Kidney epithelial cell (primary cell): ENCODE measurements around the gene STAT3. TPM values are rescaled to one million over a fixed set of nuclear protein-coding genes. Genes with fewer than 3 reads are reported as not detected.
"Not testable (repeated sequence)": the region's sequence is repeated elsewhere in the genome, so short reads cannot be mapped to it uniquely, and the experiment has no call there.

ENCODE experiments used
- DNase-seq: peaks from one replicate; pipeline ENCODE4 v3.0.0-alpha.2; 2010; ENCODE audit warnings: low read depth
- H3K27me3 ChIP-seq: 2 replicates; pipeline ENCODE4 v1.6.0; 2011; ENCODE audit warnings: low read length; ENCODE audit not compliant: control insufficient read depth, insufficient read depth
- H3K36me3 ChIP-seq: 2 replicates; pipeline ENCODE4 v1.5.1; 2011; ENCODE audit warnings: low read length; ENCODE audit not compliant: control insufficient read depth, insufficient read depth
- H3K4me3 ChIP-seq: 2 replicates; pipeline ENCODE4 v1.5.1; 2011; ENCODE audit warnings: low read depth, mild to moderate bottlenecking, control low read depth, low read length
- CTCF ChIP-seq: IDR thresholded peaks from 2 replicates; pipeline ENCODE4 v1.5.1; 2011; ENCODE audit warnings: mild to moderate bottlenecking, moderate library complexity, low read length, control low read depth, inconsistent platforms; ENCODE audit not compliant: insufficient read depth, poor library complexity, severe bottlenecking
- total RNA-seq: library from RNA; depleted of rRNA; stranded (reverse); fragments of >200 nt; gene quantifications from 2 replicates; pipeline ENCODE4 v1.2.3, GENCODE V29; 2015

Gene STAT3
- total RNA-seq, 1 donor from 2014 or later, result 74.9 TPM

- TF ChIP-seq CTCF, result no peak
- DNase-seq, result no peak
- Histone ChIP-seq H3K27me3 (no peaks in the 10 kb centered on the region), H3K4me3 (no peak overlapping the region), H3K36me3 (peaks cover 2% of the 10 kb centered on the region)
These were observed 12.0 kb upstream of the STAT3 start for GRCh38 chr17:42399948-42400843.

- no peak for DNase-seq
- Histone ChIP-seq H3K4me3 (no peak overlapping the region), H3K36me3 (no peaks in the 10 kb centered on the region), H3K27me3 (no peaks in the 10 kb centered on the region)
- no peak for TF ChIP-seq CTCF
These were observed 10.9 kb upstream of the STAT3 start for GRCh38 chr17:42399121-42399520.

DNA sequence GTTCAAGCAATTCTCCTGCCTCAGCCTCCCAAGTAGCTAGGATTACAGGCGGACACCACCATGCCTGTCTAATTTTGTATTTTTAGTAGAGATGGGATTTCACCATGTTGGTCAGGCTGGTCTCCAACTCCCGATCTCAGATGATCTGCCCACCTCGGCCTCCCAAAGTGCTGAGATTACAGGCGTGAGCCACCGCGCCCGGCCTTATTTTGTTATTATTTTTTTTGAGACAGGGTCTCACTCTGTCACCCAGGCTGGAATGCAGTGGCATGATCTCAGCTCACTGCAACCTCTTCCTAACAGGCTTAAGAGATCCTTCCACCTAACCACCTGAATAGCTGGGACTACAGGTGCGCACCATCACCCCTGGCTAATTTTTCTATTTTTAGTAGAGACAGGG, 7.4 kb upstream of the STAT3 start:
- DNase-seq, H3K36me3 ChIP-seq, H3K27me3 ChIP-seq, H3K4me3 ChIP-seq: not testable (repeated sequence)

DNA sequence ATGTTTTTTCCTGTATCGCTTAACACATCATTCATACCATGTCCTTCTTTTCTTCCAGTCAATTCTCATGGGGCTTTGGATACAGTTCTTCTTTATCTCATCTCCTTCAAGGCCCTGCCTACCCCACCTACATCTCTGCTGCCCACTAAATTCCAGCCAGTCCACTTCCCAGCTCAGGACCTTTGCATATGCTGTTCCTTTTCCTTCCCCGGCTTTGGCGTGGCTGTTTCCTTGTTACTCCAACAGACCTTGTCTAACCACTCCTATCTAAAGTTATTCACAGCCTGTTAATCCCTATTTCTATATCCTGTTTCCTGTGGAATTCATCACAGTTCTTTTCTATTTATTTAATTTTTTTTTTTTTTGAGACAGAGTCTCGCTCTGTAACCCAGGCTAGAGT, 6.6 kb upstream of the STAT3 start:
- Histone ChIP-seq H3K36me3 (no peaks in the 10 kb centered on the region), H3K4me3 (no peak overlapping the region), H3K27me3 (no peaks in the 10 kb centered on the region)
- TF ChIP-seq CTCF, result no peak
- DNase-seq, result no peak

DNA sequence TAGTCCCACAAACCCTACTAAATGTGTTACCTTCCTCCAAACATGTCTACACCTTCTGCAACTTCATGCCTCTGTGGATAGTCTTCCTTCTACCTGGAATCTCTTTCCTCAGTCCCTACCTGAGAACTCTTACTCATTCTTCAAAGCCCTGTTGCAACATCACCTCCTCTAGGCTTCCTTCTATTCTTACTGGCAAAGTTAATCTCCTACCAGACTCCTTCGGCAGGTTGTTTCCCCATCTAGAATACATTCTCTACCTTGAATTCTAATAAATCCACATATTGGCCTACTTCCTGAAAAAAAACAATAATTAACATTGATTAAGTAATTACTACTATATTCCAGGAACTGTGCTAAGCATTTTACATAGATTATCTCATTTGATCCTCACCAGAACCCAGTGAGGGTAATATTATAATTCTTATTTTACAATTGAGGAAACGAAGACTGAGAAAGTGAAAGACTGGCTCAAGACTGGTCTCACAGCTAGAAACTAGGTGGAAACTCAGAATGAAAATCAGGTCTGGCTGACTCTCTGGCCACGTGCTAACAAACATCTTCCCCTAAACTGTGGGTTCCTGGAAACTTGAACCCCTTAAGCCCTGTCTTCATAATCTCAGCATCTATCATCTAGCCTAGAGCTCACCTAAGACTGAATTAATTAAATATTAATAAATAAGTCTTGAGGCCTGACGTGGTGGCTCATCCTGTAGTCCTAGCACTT, 4.6 kb upstream of the STAT3 start:
- no peak overlapping the region for H3K4me3 ChIP-seq
- no peak for DNase-seq
- H3K27me3 ChIP-seq, result no peaks in the 10 kb centered on the region
- no peak for TF ChIP-seq CTCF
- no peaks in the 10 kb centered on the region for H3K36me3 ChIP-seq

DNA sequence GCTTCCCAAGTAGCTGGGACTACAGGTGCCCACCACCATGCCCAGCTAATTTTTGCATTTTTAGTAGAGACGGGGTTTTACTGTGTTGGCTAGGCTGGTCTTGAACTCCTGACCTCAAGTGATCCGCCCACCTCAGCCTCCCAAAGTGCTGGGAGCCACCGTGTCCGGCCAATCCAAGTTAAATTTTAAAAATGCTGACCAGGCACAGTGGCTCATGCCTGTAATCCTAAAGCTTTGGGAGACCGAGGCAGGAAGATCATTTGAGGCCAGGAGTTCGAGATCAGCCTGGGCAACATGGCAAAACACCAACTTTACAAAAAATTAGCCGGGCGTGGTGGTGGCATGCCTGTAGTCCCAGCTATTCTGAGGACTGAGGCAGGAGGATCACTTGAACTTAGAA, 3.2 kb upstream of the STAT3 start:
- not testable (repeated sequence) for DNase-seq, H3K27me3 ChIP-seq, H3K36me3 ChIP-seq, H3K4me3 ChIP-seq

GRCh38 chr17:42389899-42390298, 1.7 kb upstream of the STAT3 start:
- Histone ChIP-seq H3K36me3 (no peaks in the 10 kb centered on the region), H3K4me3 (no peak overlapping the region), H3K27me3 (no peaks in the 10 kb centered on the region)
- TF ChIP-seq CTCF, result no peak
- DNase-seq, result no peak
